ENCODE data around the gene RAB3IP.
"Not testable (repeated sequence)": the region's sequence is repeated elsewhere in the genome, so short reads cannot be mapped to it uniquely, and the experiment has no call there.

Gene RAB3IP

GRCh38 chr12:69836015-69836414, 97.4 kb downstream of the RAB3IP start:
- DNase-seq, result no peak

GRCh38 chr12:69837191-69837590, 98.5 kb downstream of the RAB3IP start:
- no peak for DNase-seq

- DNase-seq, result no peak
Observed at GRCh38 chr12:69837657-69838415, 99.2 kb downstream of the RAB3IP start.

- no peak for DNase-seq
Observed at GRCh38 chr12:69840727-69841126, 102.1 kb downstream of the RAB3IP start.

GRCh38 chr12:69843608-69844007, 104.9 kb downstream of the RAB3IP start:
- DNase-seq, result no peak

GRCh38 chr12:69844416-69844815, 105.8 kb downstream of the RAB3IP start:
- DNase-seq, result no peak

- DNase-seq, result no peak
Observed at GRCh38 chr12:69844836-69845235, 106.2 kb downstream of the RAB3IP start.

- DNase-seq, result no peak
Observed at GRCh38 chr12:69846976-69847375, 108.3 kb downstream of the RAB3IP start.

- no peak for DNase-seq
Observed at GRCh38 chr12:69851976-69852375, 113.3 kb downstream of the RAB3IP start.

GRCh38 chr12:69853176-69853961, 114.7 kb downstream of the RAB3IP start:
- DNase-seq, result not testable (repeated sequence)

- DNase-seq, result no peak
Observed at GRCh38 chr12:69866698-69867097, 128.0 kb downstream of the RAB3IP start.

- no peak for DNase-seq
Observed at GRCh38 chr12:69868695-69869094, 130.0 kb downstream of the RAB3IP start.

- DNase-seq, result no peak
Observed at GRCh38 chr12:69872804-69873203, 134.1 kb downstream of the RAB3IP start.
